Midbrain (tissue), 1 donor: ENCODE measurements around the gene SNX24.
"Not testable (repeated sequence)": the region's sequence is repeated elsewhere in the genome, so short reads cannot be mapped to it uniquely, and the experiment has no call there.

Experiments
- DNase-seq: peaks from one replicate; lab custom pipeline; 2025; lab: John Stamatoyannopoulos, UW

Gene SNX24

GRCh38 chr5:122871661-122872060 is 26.2 kb downstream of the SNX24 start:
- no peak for DNase-seq

- DNase-seq = no peak
These were observed 28.9 kb downstream of the SNX24 start for GRCh38 chr5:122874179-122874875.

GRCh38 chr5:122877518-122877917 is 32.1 kb downstream of the SNX24 start:
- DNase-seq = no peak

GRCh38 chr5:122879076-122879475 is 33.7 kb downstream of the SNX24 start:
- no peak for DNase-seq

- DNase-seq = no peak
These were observed 34.8 kb downstream of the SNX24 start for GRCh38 chr5:122880170-122880689.

- DNase-seq = no peak
These were observed 35.3 kb downstream of the SNX24 start for GRCh38 chr5:122880749-122881148.

GRCh38 chr5:122882831-122883230 is 37.4 kb downstream of the SNX24 start:
- DNase-seq = no peak

GRCh38 chr5:122885045-122885517 is 39.7 kb downstream of the SNX24 start:
- no peak for DNase-seq

- no peak for DNase-seq
These were observed 40.5 kb downstream of the SNX24 start for GRCh38 chr5:122885891-122886290.

- DNase-seq = no peak
These were observed 49.7 kb downstream of the SNX24 start for GRCh38 chr5:122895141-122895540.

GRCh38 chr5:122896598-122897282 is 51.3 kb downstream of the SNX24 start:
- DNase-seq = peak; percentile 52

GRCh38 chr5:122897283-122897602 is 51.8 kb downstream of the SNX24 start:
- DNase-seq = no peak

GRCh38 chr5:122901346-122901745 is 55.9 kb downstream of the SNX24 start:
- no peak for DNase-seq

- DNase-seq = no peak
These were observed 56.9 kb downstream of the SNX24 start for GRCh38 chr5:122902263-122902662.

GRCh38 chr5:122906768-122907167 is 61.4 kb downstream of the SNX24 start:
- DNase-seq = no peak

GRCh38 chr5:122907276-122907675 is 61.9 kb downstream of the SNX24 start:
- no peak for DNase-seq

- DNase-seq = no peak
These were observed 62.7 kb downstream of the SNX24 start for GRCh38 chr5:122908108-122908507.

GRCh38 chr5:122908662-122909061 is 63.2 kb downstream of the SNX24 start:
- DNase-seq = no peak

- DNase-seq = no peak
These were observed 64.2 kb downstream of the SNX24 start for GRCh38 chr5:122909470-122910100.

- DNase-seq = not testable (repeated sequence)
These were observed 68.0 kb downstream of the SNX24 start for GRCh38 chr5:122913436-122913835.

GRCh38 chr5:122915717-122916461 is 70.5 kb downstream of the SNX24 start:
- no peak for DNase-seq

GRCh38 chr5:122916490-122916889 is 71.1 kb downstream of the SNX24 start:
- no peak for DNase-seq
